PC-9 (cell line): ENCODE measurements around the gene FMNL1. TPM values are rescaled to one million over a fixed set of nuclear protein-coding genes. Genes with fewer than 3 reads are reported as not detected.

Experiments used
- Bru-seq: library from RNA; stranded (reverse); fragments of 400-500 nt; gene quantifications from one replicate; lab custom pipeline; 2021; lab: Mats Ljungman, UMichigan
- BruChase-seq, 2 experiments: library from RNA; stranded (reverse); fragments of 400-500 nt; gene quantifications; one replicate each; lab custom pipeline; 2021; lab: Mats Ljungman, UMichigan
- BruUV-seq: library from RNA; stranded (reverse); fragments of 400-500 nt; replicated peaks from 2 replicates; lab custom pipeline; 2021; lab: Mats Ljungman, UMichigan
- CTCF ChIA-PET: fragments of 300-600 bp; sonication (Branson Sonifier 250); formaldehyde crosslinking; loops from one replicate; lab custom pipeline; 2022; ENCODE audit warnings: antibody characterized with exemption; lab: Charles Lee
- POLR2A ChIA-PET: fragments of 300-600 bp; sonication (Branson Sonifier 250); formaldehyde crosslinking; loops from one replicate; lab custom pipeline; 2022; ENCODE audit warnings: antibody characterized with exemption; ENCODE audit not compliant: unreplicated experiment; lab: Charles Lee
- DNase-seq, 2 experiments: peaks; one replicate each; pipeline versions ENCODE4 v3.0.0 to v3.0.0-alpha.2; 2015 to 2022; ENCODE audit warnings: mixed read lengths in 1 of 2
- H2AFZ ChIP-seq: fragments of 200-600 bp; sonication (generic); 2 replicates; pipeline ENCODE4 v1.8.1; 2017; ENCODE audit warnings: antibody characterized with exemption
- H3F3A ChIP-seq: fragments of 200-600 bp; sonication (generic); 2 replicates; pipeline ENCODE4 v1.8.1; 2017; ENCODE audit warnings: antibody characterized with exemption, mild to moderate bottlenecking, low read depth; ENCODE audit not compliant: insufficient read depth
- H3K27ac ChIP-seq: fragments of 200-600 bp; sonication (generic); 2 replicates; pipeline ENCODE4 v1.6.1; 2016; ENCODE audit warnings: mixed run types
- H3K27me3 ChIP-seq: fragments of 200-600 bp; sonication (generic); 2 replicates; pipeline ENCODE4 v1.6.1; 2016; ENCODE audit warnings: low read depth, mixed run types; ENCODE audit not compliant: insufficient read depth
- H3K36me3 ChIP-seq: fragments of 200-600 bp; sonication (generic); 2 replicates; pipeline ENCODE4 v1.6.1; 2016; ENCODE audit warnings: low read depth, mixed run types
- H3K4me1 ChIP-seq: fragments of 200-600 bp; sonication (generic); replicated peaks from 2 replicates; pipeline ENCODE4 v1.6.1; 2016; ENCODE audit warnings: mixed run types; ENCODE audit not compliant: insufficient read depth
- H3K4me2 ChIP-seq: fragments of 200-600 bp; sonication (generic); 2 replicates; pipeline ENCODE4 v1.6.1; 2017; ENCODE audit warnings: mixed run types
- H3K4me3 ChIP-seq: fragments of 200-600 bp; sonication (generic); 2 replicates; pipeline ENCODE4 v1.6.1; 2016; ENCODE audit warnings: mixed run types
- H3K79me2 ChIP-seq: fragments of 200-600 bp; sonication (generic); 2 replicates; pipeline ENCODE4 v1.6.1; 2017; ENCODE audit warnings: low read depth, mixed run types
- H3K9me2 ChIP-seq: fragments of 200-600 bp; sonication (generic); 2 replicates; pipeline ENCODE4 v1.8.1; 2017; ENCODE audit warnings: mild to moderate bottlenecking; ENCODE audit not compliant: insufficient read depth
- H3K9me3 ChIP-seq: fragments of 200-600 bp; sonication (generic); 2 replicates; pipeline ENCODE4 v1.8.1; 2016; ENCODE audit warnings: low read depth; ENCODE audit not compliant: insufficient read depth
- H4K20me1 ChIP-seq: fragments of 200-600 bp; sonication (generic); 2 replicates; pipeline ENCODE4 v1.8.1; 2017; ENCODE audit not compliant: insufficient read depth
- CTCF ChIP-seq: fragments of 200-600 bp; sonication (generic); conservative IDR thresholded peaks from 2 replicates; pipeline ENCODE4 v1.6.1; 2017; ENCODE audit warnings: mixed run types, antibody characterized with exemption, mild to moderate bottlenecking, moderate library complexity
- EZH2 ChIP-seq: fragments of 200-600 bp; sonication (generic); IDR thresholded peaks from 2 replicates; pipeline ENCODE4 v1.8.0; 2017; ENCODE audit warnings: antibody characterized with exemption, low read depth
- intact Hi-C: fragments of 100-400 bp; cut with micrococcal nuclease; formaldehyde crosslinking; loops from one replicate; pipeline ENCODE4 v1.10.0; 2022; ENCODE audit not compliant: unreplicated experiment
- long read RNA-seq: library from polyadenylated mRNA; stranded (forward); transcript quantifications from one replicate; pipeline ENCODE4 v2.0.0, GENCODE V29; 2022
- total RNA-seq: library from RNA; stranded (reverse); gene quantifications from 2 replicates; pipeline ENCODE4 v1.2.3, GENCODE V29; 2021

The FMNL1 gene
- total RNA-seq (12.9 and 18.7 TPM in 2 replicates), Bru-seq, nascent RNA (percentile 30 among the genes with signal in this experiment), BruChase-seq, experiment 1, labeled RNA remaining after a 2-hour chase (percentile 38 among the genes with signal in this experiment), BruChase-seq, experiment 2, labeled RNA remaining after a 6-hour chase (percentile 49 among the genes with signal in this experiment)
- long read RNA-seq, partial matches to known transcripts, result 3 of 4 reads
- long read RNA-seq, other reads (novel, unspliced or antisense), result 1 of 4 reads

GRCh38 chr17:45221081-45222013 is at the start of gene FMNL1:
Gene FMNL1 (plus strand): TSS chr17:45221885. CDS start chr17:45222125, 240 bp downstream.
- Histone ChIP-seq H3K4me3 (peak within 1 kb of the TSS; percentile 62; the same call in 1 of the 2 replicates), H3K27me3 (no peaks in the 10 kb centered on the region), H3K27ac (no peak within 1 kb of the TSS), H3K4me2 (peak within 1 kb of the TSS; percentile 76), H3K9me3 (no peaks in the 10 kb centered on the region), H3K9me2 (no peaks in the 10 kb centered on the region), H3K36me3 (no peaks in the 10 kb centered on the region), H2AFZ (peak within 1 kb of the TSS; percentile 71; the same call in 1 of the 2 replicates), H4K20me1 (no peaks in the 10 kb centered on the region), H3F3A (peaks cover 36% of the 10 kb centered on the region), H3K4me1 (peaks cover 22% of the 10 kb centered on the region), H3K79me2 (no peaks in the 10 kb centered on the region)
- no TSS peak for BruUV-seq
- intact Hi-C loops, result no loop called here
- ChIA-PET CTCF (interaction anchor here (0.6 to 1.2 kb wide), 4 partner anchors 10 to 276 kb away, joined by 3 to 8 read pairs (median 4); no protein-coding TSS in a partner anchor), POLR2A (no interaction called here)
- no peak for DNase-seq
- no peak for TF ChIP-seq CTCF
- no peak for TF ChIP-seq EZH2

- H2AFZ ChIP-seq, result no peak overlapping the region
- peak overlapping the region; percentile 94 for H3K4me2 ChIP-seq
- H3K27ac ChIP-seq, result peak overlapping the region; percentile 95
- POLR2A ChIA-PET, result interaction anchor here (0.6 to 2.8 kb wide), 8 partner anchors 10 to 164 kb away, joined by 3 to 100 read pairs (median 12); partner anchors contain the start of genes HEXIM1 and HEXIM2
- no peaks in the 10 kb centered on the region; the same call in 1 of the 2 replicates for H3K36me3 ChIP-seq
- H3K4me3 ChIP-seq, result peak overlapping the region; percentile 60
- no TSS peak for BruUV-seq
- H3F3A ChIP-seq, result peaks cover 92% of the 10 kb centered on the region
- CTCF ChIA-PET, result interaction anchor here (0.8 to 2.9 kb wide), 3 partner anchors 22 to 37 kb away, joined by 8 to 32 read pairs (median 12); partner anchors contain the start of gene ACBD4
- H3K4me1 ChIP-seq, result peaks cover 93% of the 10 kb centered on the region
- no peaks in the 10 kb centered on the region for H4K20me1 ChIP-seq
- no peaks in the 10 kb centered on the region for H3K9me3 ChIP-seq
- no peaks in the 10 kb centered on the region for H3K9me2 ChIP-seq
- H3K27me3 ChIP-seq, result no peaks in the 10 kb centered on the region
- DNase-seq, result no peak
- TF ChIP-seq CTCF, result no peak
- TF ChIP-seq EZH2, result no peak
- intact Hi-C loops, result loop anchor here (1.0 kb wide), 1 partner anchor 24 kb away; the partner anchor contains the start of gene HEXIM1
- peaks cover 18% of the 10 kb centered on the region for H3K79me2 ChIP-seq
Measured at GRCh38 chr17:45172232-45172540, 49.5 kb upstream of the FMNL1 start.
